C4-2B (cell line): ENCODE measurements around the gene CASKIN1.

Experiments
- ZFX ChIP-seq: fragments of 450-650 bp; IDR thresholded peaks from 2 replicates; pipeline ENCODE4 v1.6.1; 2017
- TF ChIP-seq, protein P1 (sequence below): fragments of 450-650 bp; conservative IDR thresholded peaks from 2 replicates; pipeline ENCODE4 v1.5.1; 2017; ENCODE audit warnings: mild to moderate bottlenecking

GRCh38 chr16:2166263-2167067 lies 29.9 kb downstream of the CASKIN1 start:
- TF ChIP-seq, protein P1, sequence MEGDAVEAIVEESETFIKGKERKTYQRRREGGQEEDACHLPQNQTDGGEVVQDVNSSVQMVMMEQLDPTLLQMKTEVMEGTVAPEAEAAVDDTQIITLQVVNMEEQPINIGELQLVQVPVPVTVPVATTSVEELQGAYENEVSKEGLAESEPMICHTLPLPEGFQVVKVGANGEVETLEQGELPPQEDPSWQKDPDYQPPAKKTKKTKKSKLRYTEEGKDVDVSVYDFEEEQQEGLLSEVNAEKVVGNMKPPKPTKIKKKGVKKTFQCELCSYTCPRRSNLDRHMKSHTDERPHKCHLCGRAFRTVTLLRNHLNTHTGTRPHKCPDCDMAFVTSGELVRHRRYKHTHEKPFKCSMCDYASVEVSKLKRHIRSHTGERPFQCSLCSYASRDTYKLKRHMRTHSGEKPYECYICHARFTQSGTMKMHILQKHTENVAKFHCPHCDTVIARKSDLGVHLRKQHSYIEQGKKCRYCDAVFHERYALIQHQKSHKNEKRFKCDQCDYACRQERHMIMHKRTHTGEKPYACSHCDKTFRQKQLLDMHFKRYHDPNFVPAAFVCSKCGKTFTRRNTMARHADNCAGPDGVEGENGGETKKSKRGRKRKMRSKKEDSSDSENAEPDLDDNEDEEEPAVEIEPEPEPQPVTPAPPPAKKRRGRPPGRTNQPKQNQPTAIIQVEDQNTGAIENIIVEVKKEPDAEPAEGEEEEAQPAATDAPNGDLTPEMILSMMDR = no peak
- TF ChIP-seq ZFX = no peak
